ENCODE results near the gene TMEM115. TPM values are rescaled to one million over a fixed set of nuclear protein-coding genes. Genes with fewer than 3 reads are reported as not detected.

The TMEM115 gene
- total RNA-seq, 4 donors from 2014 or later: 30.5 to 44.5 (median 41.2) TPM

DNA sequence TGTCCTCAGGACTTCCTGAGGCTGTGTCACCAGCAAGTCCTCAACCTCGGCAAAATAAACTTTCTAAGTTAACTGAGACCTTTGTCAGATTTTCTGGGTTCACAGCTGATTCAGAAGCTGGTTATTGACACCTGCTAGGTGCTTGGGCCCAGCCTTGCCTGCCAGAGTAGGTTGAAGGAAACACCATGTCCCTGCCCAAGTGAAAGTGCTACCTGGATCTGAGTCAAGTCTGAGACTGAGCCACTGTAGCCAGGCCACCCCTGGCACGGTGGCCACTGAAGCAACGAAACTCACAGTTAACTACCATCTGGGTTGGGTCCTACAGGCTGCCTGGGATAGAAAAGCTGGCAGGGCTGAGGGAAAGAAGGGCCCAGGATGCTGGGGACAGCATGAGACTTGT, 45.0 kb downstream of the TMEM115 start:
- TF ChIP-seq, protein P1, sequence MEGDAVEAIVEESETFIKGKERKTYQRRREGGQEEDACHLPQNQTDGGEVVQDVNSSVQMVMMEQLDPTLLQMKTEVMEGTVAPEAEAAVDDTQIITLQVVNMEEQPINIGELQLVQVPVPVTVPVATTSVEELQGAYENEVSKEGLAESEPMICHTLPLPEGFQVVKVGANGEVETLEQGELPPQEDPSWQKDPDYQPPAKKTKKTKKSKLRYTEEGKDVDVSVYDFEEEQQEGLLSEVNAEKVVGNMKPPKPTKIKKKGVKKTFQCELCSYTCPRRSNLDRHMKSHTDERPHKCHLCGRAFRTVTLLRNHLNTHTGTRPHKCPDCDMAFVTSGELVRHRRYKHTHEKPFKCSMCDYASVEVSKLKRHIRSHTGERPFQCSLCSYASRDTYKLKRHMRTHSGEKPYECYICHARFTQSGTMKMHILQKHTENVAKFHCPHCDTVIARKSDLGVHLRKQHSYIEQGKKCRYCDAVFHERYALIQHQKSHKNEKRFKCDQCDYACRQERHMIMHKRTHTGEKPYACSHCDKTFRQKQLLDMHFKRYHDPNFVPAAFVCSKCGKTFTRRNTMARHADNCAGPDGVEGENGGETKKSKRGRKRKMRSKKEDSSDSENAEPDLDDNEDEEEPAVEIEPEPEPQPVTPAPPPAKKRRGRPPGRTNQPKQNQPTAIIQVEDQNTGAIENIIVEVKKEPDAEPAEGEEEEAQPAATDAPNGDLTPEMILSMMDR (IDR thresholded peaks at IDR 0.05; ENCODE audit: low read depth): no peak

Other genes with a start within 250 kb of the TMEM115 start
- gene SEMA3F, start 204.2 kb downstream of the TMEM115 start, total RNA-seq: 10 to 100 TPM in 2 of 4 donors, 1 to 10 TPM in 2; 4.6 to 32.8 (median 11.5) TPM
- gene GNAT1, start 167.9 kb downstream of the TMEM115 start, total RNA-seq: not detected
- not detected for gene SLC38A3, start 154.2 kb downstream of the TMEM115 start, total RNA-seq
- 100 to 1,000 TPM; 208 to 300 (median 249) TPM for gene GNAI2, start 123.3 kb downstream of the TMEM115 start, total RNA-seq
- gene SEMA3B, start 90.4 kb downstream of the TMEM115 start, total RNA-seq: 10 to 100 TPM in 1 of 4 donors, 1 to 10 TPM in 3; 2.4 to 13.7 (median 7.0) TPM
- not detected for gene LSMEM2, start 80.4 kb downstream of the TMEM115 start, total RNA-seq
- gene IFRD2, start 67.1 kb downstream of the TMEM115 start, total RNA-seq: 10 to 100 TPM; 31.6 to 56.4 (median 52.2) TPM
- gene HYAL3, start 60.1 kb downstream of the TMEM115 start, total RNA-seq: 1 to 10 TPM; 1.5 to 5.1 (median 3.4) TPM
- 10 to 100 TPM in 1 of 4 donors, 1 to 10 TPM in 3; 5.2 to 10.4 (median 6.6) TPM for gene NAA80, start 60.1 kb downstream of the TMEM115 start, total RNA-seq
- 10 to 100 TPM in 1 of 4 donors, 1 to 10 TPM in 3; 3.1 to 13.8 (median 4.7) TPM for gene HYAL1, start 55.9 kb downstream of the TMEM115 start, total RNA-seq
- gene HYAL2, start 36.8 kb downstream of the TMEM115 start, total RNA-seq: 100 to 1,000 TPM in 2 of 4 donors, 10 to 100 TPM in 2; 54.4 to 207 (median 117) TPM
- 10 to 100 TPM; 17.8 to 27.5 (median 20.7) TPM for gene TUSC2, start 31.3 kb downstream of the TMEM115 start, total RNA-seq
- gene RASSF1, start 18.7 kb downstream of the TMEM115 start, total RNA-seq: 10 to 100 TPM; 37.0 to 62.8 (median 54.1) TPM
- gene ZMYND10, start 13.8 kb downstream of the TMEM115 start, total RNA-seq: 1 to 10 TPM in 1 of 4 donors, not detected in 3; 1.5 TPM
- 10 to 100 TPM; 14.3 to 18.8 (median 17.5) TPM for gene NPRL2, start 8.7 kb downstream of the TMEM115 start, total RNA-seq
- 10 to 100 TPM; 13.9 to 22.0 (median 18.2) TPM for gene CYB561D2, start 8.7 kb downstream of the TMEM115 start, total RNA-seq
- gene CACNA2D2, start 144.1 kb upstream of the TMEM115 start, total RNA-seq: 1 to 10 TPM in 1 of 4 donors, under 1 TPM in 2, not detected in 1; 0.65 to 1.7 (median 0.66) TPM
- 10 to 100 TPM in 1 of 4 donors, 1 to 10 TPM in 3; 8.0 to 10.6 (median 8.9) TPM for gene C3orf18, start 208.2 kb upstream of the TMEM115 start, total RNA-seq
- gene HEMK1, start 210.0 kb upstream of the TMEM115 start, total RNA-seq: 1 to 10 TPM; 5.7 to 7.0 (median 6.1) TPM

All from subcutaneous adipose tissue (tissue), 4 donors.